ENCODE data around the gene OR10G2. TPM values are rescaled to one million over a fixed set of nuclear protein-coding genes. Genes with fewer than 3 reads are reported as not detected.
"Not testable (repeated sequence)": the region's sequence is repeated elsewhere in the genome, so short reads cannot be mapped to it uniquely, and the experiment has no call there.

The OR10G2 gene
- total RNA-seq, 1 donor from 2014 or later: not detected

- intact Hi-C loops (cut with DNase I): no loop called here
- Histone ChIP-seq H3K4me3 (no peak overlapping the region), H3K36me3 (no peaks in the 10 kb centered on the region), H3K27me3 (no peaks in the 10 kb centered on the region), H3K9me3 (no peaks in the 10 kb centered on the region), H3K4me1 (no peaks in the 10 kb centered on the region), H3K27ac (no peak overlapping the region)
- DNase-seq (ENCODE audit: extremely low spot score in 2 of 2): no peak
- no peak for TF ChIP-seq POLR2A (IDR thresholded peaks at IDR 0.05)
- no peak for TF ChIP-seq CTCF (IDR thresholded peaks at IDR 0.05)
- TF ChIP-seq POLR2AphosphoS5 (IDR thresholded peaks at IDR 0.05; ENCODE audit: insufficient read depth in 1 of 2, low read depth in 1 of 2): no peak
Observed at GRCh38 chr14:21626491-21627230, 8.1 kb downstream of the OR10G2 start.

- intact Hi-C loops (cut with DNase I): no loop called here
- no peak overlapping the region for H3K4me3 ChIP-seq
- no peaks in the 10 kb centered on the region for H3K36me3 ChIP-seq
- no peaks in the 10 kb centered on the region for H3K27me3 ChIP-seq
- no peaks in the 10 kb centered on the region for H3K4me1 ChIP-seq
- no peak for DNase-seq (ENCODE audit: extremely low spot score in 2 of 2)
- no peak overlapping the region for H3K27ac ChIP-seq
- TF ChIP-seq POLR2AphosphoS5 (IDR thresholded peaks at IDR 0.05; ENCODE audit: insufficient read depth in 1 of 2, low read depth in 1 of 2) (no peak), CTCF (IDR thresholded peaks at IDR 0.05) (no peak), POLR2A (IDR thresholded peaks at IDR 0.05) (no peak)
- no peaks in the 10 kb centered on the region for H3K9me3 ChIP-seq
Observed at GRCh38 chr14:21617614-21618013, 17.1 kb downstream of the OR10G2 start.

- Histone ChIP-seq H3K27me3 (no peaks in the 10 kb centered on the region), H3K36me3 (no peaks in the 10 kb centered on the region), H3K27ac (no peak overlapping the region), H3K4me1 (no peaks in the 10 kb centered on the region), H3K9me3 (no peaks in the 10 kb centered on the region), H3K4me3 (no peak overlapping the region)
- DNase-seq (ENCODE audit: extremely low spot score in 2 of 2): no peak
- TF ChIP-seq POLR2A (IDR thresholded peaks at IDR 0.05): no peak
- no peak for TF ChIP-seq CTCF (IDR thresholded peaks at IDR 0.05)
- intact Hi-C loops (cut with DNase I): no loop called here
Observed at GRCh38 chr14:21614240-21614639, 20.5 kb downstream of the OR10G2 start.

DNA sequence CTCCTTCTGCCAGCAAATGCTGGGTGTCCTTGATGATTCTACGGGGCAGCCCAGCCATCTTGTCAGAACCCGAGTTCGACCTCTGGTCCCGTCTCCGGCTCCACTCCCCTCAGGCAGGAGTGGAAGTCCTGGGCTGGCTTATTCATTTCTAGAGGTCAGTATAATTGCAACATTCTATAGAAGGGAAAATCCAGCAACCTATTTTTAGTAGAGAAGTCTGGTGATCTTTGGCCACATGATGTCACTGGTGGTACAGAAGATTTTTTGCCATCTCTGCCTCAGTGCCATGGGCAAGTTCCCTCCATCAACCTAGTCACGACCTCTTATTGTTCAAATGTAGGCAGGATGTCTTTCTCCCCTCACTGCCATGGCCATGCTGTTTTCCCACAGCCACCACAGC, 22.4 kb downstream of the OR10G2 start:
- no peaks in the 10 kb centered on the region for H3K4me1 ChIP-seq

DNA sequence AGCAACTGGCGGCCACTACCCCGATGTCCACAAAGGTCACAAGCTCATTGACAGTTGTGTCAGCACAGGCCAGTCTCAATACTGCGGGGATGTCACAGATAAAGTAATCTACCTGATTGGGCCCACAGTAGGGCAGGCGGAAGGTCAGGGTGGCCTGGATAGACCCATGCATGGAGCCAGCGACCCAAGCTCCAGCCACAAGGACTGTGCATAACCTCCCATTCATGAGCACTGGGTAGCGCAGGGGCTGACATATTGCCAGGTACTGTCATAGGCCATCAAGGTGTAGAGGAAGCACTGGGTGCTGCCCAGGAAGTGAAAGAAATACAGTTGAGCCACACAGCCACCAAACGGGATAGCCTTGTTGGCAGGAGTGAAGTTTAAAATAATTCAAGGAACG, 32.6 kb downstream of the OR10G2 start:
- intact Hi-C loops (cut with DNase I); H3K4me1 ChIP-seq: not testable (repeated sequence)

More for the DNA sequence above, 22.4 kb downstream of the OR10G2 start:
- TF ChIP-seq POLR2A (IDR thresholded peaks at IDR 0.05) (no peak), CTCF (IDR thresholded peaks at IDR 0.05) (no peak), POLR2AphosphoS5 (IDR thresholded peaks at IDR 0.05; ENCODE audit: insufficient read depth in 1 of 2, low read depth in 1 of 2) (no peak)
- intact Hi-C loops (cut with DNase I): no loop called here
- Histone ChIP-seq H3K4me3 (no peak overlapping the region), H3K9me3 (no peaks in the 10 kb centered on the region), H3K27ac (no peak overlapping the region), H3K36me3 (no peaks in the 10 kb centered on the region), H3K27me3 (no peaks in the 10 kb centered on the region)
- DNase-seq (ENCODE audit: extremely low spot score in 2 of 2): no peak

More for the DNA sequence above, 32.6 kb downstream of the OR10G2 start:
- not testable (repeated sequence) for H3K27ac ChIP-seq; H3K27me3 ChIP-seq; H3K36me3 ChIP-seq; DNase-seq (ENCODE audit: extremely low spot score in 2 of 2); H3K4me3 ChIP-seq; H3K9me3 ChIP-seq

All from vagina (tissue), 2 donors.